ENCODE measurements around the gene MITF.

- TF ChIP-seq, protein P1, sequence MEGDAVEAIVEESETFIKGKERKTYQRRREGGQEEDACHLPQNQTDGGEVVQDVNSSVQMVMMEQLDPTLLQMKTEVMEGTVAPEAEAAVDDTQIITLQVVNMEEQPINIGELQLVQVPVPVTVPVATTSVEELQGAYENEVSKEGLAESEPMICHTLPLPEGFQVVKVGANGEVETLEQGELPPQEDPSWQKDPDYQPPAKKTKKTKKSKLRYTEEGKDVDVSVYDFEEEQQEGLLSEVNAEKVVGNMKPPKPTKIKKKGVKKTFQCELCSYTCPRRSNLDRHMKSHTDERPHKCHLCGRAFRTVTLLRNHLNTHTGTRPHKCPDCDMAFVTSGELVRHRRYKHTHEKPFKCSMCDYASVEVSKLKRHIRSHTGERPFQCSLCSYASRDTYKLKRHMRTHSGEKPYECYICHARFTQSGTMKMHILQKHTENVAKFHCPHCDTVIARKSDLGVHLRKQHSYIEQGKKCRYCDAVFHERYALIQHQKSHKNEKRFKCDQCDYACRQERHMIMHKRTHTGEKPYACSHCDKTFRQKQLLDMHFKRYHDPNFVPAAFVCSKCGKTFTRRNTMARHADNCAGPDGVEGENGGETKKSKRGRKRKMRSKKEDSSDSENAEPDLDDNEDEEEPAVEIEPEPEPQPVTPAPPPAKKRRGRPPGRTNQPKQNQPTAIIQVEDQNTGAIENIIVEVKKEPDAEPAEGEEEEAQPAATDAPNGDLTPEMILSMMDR (IDR thresholded peaks at IDR 0.05): no peak
- no peak for TF ChIP-seq ZFX (IDR thresholded peaks at IDR 0.05; ENCODE audit: borderline replicate concordance)
Observed at GRCh38 chr3:69748503-69748902, 9.2 kb downstream of the MITF start.
